ENCODE results near the gene GDAP2.
A peak's percentile ranks its signal among the peaks of the same experiment; 100 is the strongest.
"Not testable (repeated sequence)": the region's sequence is repeated elsewhere in the genome, so short reads cannot be mapped to it uniquely, and the experiment has no call there.

Gene GDAP2, protein sequence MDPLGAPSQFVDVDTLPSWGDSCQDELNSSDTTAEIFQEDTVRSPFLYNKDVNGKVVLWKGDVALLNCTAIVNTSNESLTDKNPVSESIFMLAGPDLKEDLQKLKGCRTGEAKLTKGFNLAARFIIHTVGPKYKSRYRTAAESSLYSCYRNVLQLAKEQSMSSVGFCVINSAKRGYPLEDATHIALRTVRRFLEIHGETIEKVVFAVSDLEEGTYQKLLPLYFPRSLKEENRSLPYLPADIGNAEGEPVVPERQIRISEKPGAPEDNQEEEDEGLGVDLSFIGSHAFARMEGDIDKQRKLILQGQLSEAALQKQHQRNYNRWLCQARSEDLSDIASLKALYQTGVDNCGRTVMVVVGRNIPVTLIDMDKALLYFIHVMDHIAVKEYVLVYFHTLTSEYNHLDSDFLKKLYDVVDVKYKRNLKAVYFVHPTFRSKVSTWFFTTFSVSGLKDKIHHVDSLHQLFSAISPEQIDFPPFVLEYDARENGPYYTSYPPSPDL

GRCh38 chr1:117929343-117930172, at the start of gene GDAP2, which contains the start of gene WDR3:
GDAP2 (minus strand) TSS chr1:117929621; CDS start chr1:117920357, 9,264 bp downstream.
WDR3 (plus strand) TSS chr1:117929739; CDS start chr1:117933320, 3,581 bp downstream.
- DNase-seq, result peak; percentile 96

GRCh38 chr1:117976381-117976780, 47.0 kb upstream of the GDAP2 start:
- DNase-seq, result no peak

DNA sequence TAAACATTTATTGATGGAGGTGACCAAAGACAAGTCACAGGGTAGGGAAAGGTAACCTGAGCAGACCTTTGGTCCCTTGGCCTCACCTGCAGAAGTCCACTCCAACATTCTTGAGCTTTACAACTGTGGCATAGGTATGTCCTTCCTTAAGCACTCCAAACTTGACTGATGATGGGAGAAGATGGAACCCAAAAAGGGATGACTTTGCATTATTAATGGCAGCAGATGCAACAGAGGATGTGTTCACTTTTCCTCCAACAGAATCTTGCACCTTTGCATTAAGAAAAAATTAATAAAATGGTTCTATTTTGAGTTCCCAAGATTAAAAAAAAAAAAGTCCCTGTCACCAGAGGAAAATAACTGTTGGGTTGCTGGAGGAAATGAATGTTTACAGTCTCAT, 42.4 kb upstream of the GDAP2 start:
- no peak for DNase-seq

- no peak for DNase-seq
Observed at GRCh38 chr1:117970252-117970651, 40.8 kb upstream of the GDAP2 start.

GRCh38 chr1:117967881-117968280, 38.5 kb upstream of the GDAP2 start:
- peak; percentile 44 for DNase-seq

GRCh38 chr1:117967477-117967876, 38.1 kb upstream of the GDAP2 start:
- no peak for DNase-seq

- DNase-seq, result no peak
Observed at GRCh38 chr1:117964290-117965038, 35.0 kb upstream of the GDAP2 start.

DNA sequence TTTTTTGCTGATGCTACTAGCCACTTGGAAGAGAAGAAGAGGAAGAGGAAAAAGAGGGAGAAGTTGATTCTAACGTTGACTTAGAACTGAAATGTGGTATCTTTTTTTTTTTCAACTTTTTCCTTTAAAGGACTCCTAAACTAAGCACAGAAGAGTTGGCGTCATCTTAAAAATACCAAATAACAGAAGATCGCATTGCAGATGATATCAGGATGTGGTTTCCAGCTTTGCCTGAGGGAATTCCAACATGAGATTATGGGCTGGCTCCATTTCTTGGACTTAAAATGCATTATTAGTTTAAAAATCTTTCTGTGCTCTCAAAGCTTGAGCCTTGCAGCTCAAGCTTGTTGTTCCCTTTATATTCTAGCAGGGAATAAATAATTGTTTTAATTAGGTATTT, 29.9 kb upstream of the GDAP2 start:
- no peak for DNase-seq

DNA sequence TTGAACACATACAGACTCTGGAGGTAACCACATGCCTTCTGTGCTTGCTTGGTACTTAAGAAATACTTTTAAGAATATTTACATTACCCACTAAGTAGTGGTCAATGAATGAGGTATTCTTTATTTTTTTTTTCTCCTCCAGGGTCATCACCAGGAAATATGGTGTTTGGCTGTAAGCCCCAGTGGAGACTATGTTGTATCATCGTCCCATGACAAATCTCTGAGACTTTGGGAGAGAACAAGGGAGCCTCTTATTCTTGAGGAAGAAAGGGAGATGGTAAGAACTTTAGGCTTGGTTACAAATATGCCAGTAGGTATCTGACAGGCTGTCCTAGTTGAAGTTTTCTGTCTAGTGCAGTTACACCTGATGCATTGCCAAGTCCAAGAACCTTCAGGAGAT, 23.0 kb upstream of the GDAP2 start:
- no peak for DNase-seq

DNA sequence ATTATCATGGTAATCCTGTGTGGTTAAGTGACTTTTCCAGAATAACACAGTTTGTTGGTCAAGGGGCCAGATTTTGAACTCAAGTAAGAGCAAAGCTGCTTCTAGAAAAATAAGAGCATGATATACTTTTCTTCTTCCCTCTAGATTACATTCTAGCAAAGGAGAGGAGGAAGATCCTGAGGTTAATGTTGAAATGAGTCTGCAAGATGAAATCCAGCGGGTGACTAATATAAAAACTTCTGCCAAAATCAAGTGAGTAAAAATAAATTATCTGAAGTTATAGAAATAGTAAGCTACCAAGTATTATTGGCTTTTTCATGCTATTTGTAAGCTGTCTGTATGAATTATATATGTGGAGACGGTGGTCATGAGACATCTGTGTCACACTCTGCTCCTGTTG, 12.9 kb upstream of the GDAP2 start:
- DNase-seq, result no peak

- no peak for DNase-seq
Observed at GRCh38 chr1:117933769-117934168, 4.3 kb upstream of the GDAP2 start.

DNA sequence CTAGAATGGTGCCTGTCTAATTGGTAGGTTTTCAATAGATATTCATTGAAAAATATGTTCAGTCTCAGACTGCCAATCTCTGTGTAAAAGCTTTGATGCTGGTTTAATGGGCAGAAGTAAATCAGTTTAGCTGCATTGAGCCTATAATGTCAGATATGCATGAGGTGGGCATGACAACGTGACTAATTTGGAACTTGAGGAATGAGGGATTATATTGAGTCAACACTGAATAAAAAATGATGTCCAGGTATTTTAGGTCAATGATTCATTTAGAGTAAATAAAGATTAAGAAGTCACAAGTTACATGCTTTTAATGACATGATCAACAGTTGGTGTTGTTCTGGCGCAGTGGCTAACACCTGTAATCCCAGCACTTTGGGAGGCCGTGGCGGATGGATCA, 3.2 kb upstream of the GDAP2 start:
- no peak for DNase-seq

GRCh38 chr1:117930484-117930883, 1.1 kb upstream of the GDAP2 start:
- DNase-seq, result no peak

DNA sequence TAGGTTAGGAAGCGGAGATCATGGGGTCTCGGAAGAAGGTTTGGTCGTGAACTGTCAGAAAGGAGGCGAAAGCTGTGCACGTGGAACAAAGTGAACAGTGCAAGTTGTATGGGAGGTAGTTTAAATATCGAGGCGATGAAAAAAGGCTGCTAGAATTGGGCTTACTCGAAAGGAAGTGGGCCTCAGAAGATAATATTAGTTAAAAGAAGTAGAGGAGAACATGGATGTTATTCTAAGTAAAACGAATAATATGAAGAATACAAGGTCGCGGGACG, 689 bp upstream of the GDAP2 start:
- no peak for DNase-seq

DNA sequence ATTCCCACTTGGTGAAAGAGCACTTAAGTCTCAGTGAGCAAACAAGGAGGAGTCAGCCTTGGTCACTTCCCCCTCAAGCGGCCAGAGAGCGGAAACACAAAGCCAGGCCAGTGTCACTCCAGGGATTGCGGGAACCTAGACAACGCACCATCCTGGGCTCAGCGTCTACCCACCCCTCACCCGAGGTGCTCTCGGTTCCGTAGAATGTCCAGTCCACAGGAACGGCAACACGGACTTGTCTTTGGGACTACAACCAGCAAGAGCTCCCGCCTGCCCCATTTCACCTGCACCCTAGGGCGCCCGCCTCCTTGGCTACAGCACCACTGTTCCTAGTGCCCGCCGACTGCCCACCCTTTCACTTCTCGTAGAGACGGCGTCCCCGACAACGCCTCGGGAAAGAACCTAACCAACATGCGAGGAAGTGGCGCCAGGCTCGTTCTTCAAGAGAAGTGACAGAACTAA, 509 bp downstream of the GDAP2 start:
- no peak for DNase-seq

GRCh38 chr1:117925981-117926380, 3.4 kb downstream of the GDAP2 start:
- no peak for DNase-seq

- not testable (repeated sequence) for DNase-seq
Observed at GRCh38 chr1:117922717-117923116, 6.7 kb downstream of the GDAP2 start.

GRCh38 chr1:117921991-117922390, 7.4 kb downstream of the GDAP2 start:
- no peak for DNase-seq

- no peak for DNase-seq
Observed at GRCh38 chr1:117919376-117919775, 10.0 kb downstream of the GDAP2 start.

DNA sequence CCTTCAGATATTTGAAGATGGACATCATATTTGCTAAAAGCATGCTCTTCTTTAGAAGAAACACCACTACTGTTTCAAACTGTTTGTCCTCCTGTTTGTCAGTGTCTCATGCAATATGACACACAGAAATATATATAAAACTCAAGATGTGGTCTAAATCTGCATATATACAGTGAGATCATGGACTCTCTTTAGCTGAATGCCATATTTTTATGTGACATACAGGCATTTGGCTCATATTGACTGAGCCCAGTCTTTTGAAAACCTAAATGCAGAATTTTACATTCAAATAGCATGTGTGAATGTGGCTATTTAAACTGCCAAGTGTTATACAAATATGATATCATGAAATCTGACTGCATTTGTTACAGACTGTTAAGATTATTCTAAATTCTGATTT, 18.4 kb downstream of the GDAP2 start:
- DNase-seq, result no peak

- DNase-seq, result no peak
Observed at GRCh38 chr1:117905019-117905418, 24.4 kb downstream of the GDAP2 start.

- no peak for DNase-seq
Observed at GRCh38 chr1:117904485-117904884, 24.9 kb downstream of the GDAP2 start.

DNA sequence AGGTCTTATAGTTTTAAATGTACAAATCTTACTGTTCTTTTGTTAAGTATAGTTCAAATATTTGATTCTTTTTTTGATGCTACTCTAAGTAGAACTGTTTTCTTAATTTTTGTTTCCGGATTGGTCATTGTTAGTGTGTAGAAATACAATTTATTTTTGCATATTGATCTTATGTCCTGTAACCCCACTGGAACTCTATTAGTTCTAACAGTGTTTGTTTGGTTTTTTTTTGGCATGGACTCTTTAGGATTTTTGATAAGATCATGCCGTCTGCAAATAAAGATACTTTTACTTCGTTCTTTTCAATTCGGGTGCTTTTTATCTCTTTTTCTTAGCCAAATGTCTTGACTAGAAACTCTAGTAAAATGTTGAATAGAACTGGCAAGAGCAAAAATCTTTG, 26.5 kb downstream of the GDAP2 start:
- no peak for DNase-seq
